Mucosa of rectum (tissue), 2 donors: Measurements from ENCODE around the gene IGFALS.

Source experiments
- H3K27ac ChIP-seq, 2 donors: one replicate each; pipeline ENCODE4 v1.7.0; 2013; ENCODE audit warnings: inconsistent platforms in 2 of 2, low read depth in 2 of 2, low read length in 2 of 2
- H3K27me3 ChIP-seq, 2 donors: one replicate each; pipeline ENCODE4 v1.7.0; 2013; ENCODE audit warnings: low read length in 2 of 2; ENCODE audit not compliant: control insufficient read depth in 2 of 2, insufficient read depth in 2 of 2
- H3K36me3 ChIP-seq, 2 donors: one replicate each; pipeline ENCODE4 v1.7.0; 2013; ENCODE audit warnings: low read length in 2 of 2; ENCODE audit not compliant: control insufficient read depth in 2 of 2, insufficient read depth in 2 of 2
- H3K4me1 ChIP-seq, 2 donors: one replicate each; pipeline ENCODE4 v1.7.0; 2013; ENCODE audit warnings: low read length in 2 of 2, mild to moderate bottlenecking in 1 of 2; ENCODE audit not compliant: control insufficient read depth in 2 of 2, insufficient read depth in 2 of 2
- H3K4me3 ChIP-seq, 2 donors: one replicate each; pipeline ENCODE4 v1.7.0; 2013; ENCODE audit warnings: low read length in 2 of 2
- H3K9ac ChIP-seq, 2 donors: one replicate each; pipeline ENCODE4 v1.7.0; 2013; ENCODE audit warnings: low read length in 2 of 2, low read depth in 1 of 2, mild to moderate bottlenecking in 1 of 2
- H3K9me3 ChIP-seq, 2 donors: one replicate each; pipeline ENCODE4 v1.7.0; 2013; ENCODE audit warnings: low read length in 2 of 2; ENCODE audit not compliant: control insufficient read depth in 2 of 2
- donor health status: healthy.
- donor health status: Normal muscosa, but diverticular disease.

The IGFALS gene

DNA sequence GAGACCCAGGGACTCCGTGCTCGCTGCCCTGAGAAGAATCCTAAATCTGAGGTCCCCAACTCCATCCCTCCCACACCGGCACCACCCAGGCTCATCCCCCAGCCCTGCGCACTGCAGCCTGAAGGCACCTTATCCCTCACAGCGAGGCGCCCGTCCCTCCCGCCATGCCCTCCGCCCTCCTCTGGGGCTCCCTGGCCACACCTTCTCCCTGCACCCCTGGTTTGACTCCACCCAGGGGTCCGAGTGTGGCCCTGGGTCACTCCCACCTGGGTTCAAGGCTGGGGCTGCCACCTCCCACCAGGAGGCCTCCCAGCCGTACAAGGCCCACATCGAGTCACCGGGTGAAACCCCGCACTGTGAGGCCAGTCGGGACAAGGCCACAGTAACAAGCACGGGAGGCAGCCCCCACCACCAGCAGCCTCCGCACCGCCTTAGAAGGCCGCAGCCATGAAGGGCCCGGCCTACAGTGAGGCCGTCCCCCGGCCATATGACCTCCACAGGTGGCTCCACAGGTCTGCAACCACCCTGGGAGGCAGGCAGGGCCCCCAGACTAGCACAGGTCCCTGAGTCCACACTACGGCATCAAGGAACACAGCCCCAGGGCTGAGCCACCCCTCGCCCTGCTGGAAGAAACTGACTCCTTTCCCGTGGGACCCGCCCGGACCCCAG, 24.8 kb upstream of the IGFALS start:
- Histone ChIP-seq H3K4me3 (no peak overlapping the region), H3K9ac (no peak overlapping the region), H3K27me3 (no peaks in the 10 kb centered on the region), H3K27ac (no peak overlapping the region), H3K36me3 (peaks cover 21 to 47% of the 10 kb centered on the region in 2 donors), H3K4me1 (no peaks in the 10 kb centered on the region), H3K9me3 (no peaks in the 10 kb centered on the region)

DNA sequence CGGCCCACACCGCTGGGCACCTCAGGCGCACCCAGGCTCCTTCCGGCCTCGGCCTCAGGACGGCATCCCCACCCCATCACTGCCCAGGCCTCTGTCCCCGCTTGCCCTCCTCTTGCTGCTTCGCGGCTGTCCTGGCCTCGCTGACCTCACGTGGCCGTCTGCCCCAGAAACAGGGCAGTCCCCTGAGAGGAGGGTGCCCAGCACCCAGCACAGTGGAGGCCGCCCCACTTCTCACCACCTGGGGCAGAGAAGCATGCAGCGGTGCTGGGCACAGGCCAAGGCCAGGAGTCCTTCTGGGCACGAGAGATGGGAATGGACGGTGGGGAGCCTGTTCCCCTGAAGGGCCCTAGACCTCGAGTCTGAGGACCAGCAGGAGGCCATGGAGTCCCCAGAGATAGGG, 24.2 kb upstream of the IGFALS start:
- H3K9me3 ChIP-seq, result no peaks in the 10 kb centered on the region
- peaks cover 21 to 47% of the 10 kb centered on the region in 2 donors for H3K36me3 ChIP-seq
- H3K4me1 ChIP-seq, result no peaks in the 10 kb centered on the region
- H3K27ac ChIP-seq, result no peak overlapping the region
- H3K27me3 ChIP-seq, result no peaks in the 10 kb centered on the region
- no peak overlapping the region for H3K4me3 ChIP-seq
- no peak overlapping the region for H3K9ac ChIP-seq

DNA sequence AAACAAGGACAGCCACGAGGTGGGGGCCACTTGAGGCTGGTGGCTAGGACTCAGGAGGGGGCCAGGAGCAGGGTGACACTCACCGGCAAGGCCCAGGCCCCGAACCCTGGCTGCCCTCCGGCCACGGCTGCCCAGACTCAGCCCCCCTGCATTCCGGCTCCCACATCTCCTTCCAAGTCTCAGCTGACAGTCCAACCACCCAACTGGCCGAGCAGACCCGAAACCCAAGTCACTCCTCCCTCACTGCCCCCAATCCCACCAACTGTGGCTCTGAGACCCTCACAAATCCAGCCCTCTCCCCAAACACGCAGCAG, 23.7 kb upstream of the IGFALS start:
- H3K36me3 ChIP-seq, result peaks cover 21 to 42% of the 10 kb centered on the region in 2 donors
- no peaks in the 10 kb centered on the region for H3K4me1 ChIP-seq
- H3K9ac ChIP-seq, result no peak overlapping the region
- H3K9me3 ChIP-seq, result no peaks in the 10 kb centered on the region
- no peak overlapping the region for H3K4me3 ChIP-seq
- no peaks in the 10 kb centered on the region for H3K27me3 ChIP-seq
- H3K27ac ChIP-seq, result no peak overlapping the region

GRCh38 chr16:1816396-1817275, 23.1 kb upstream of the IGFALS start:
- Histone ChIP-seq H3K9ac (no peak overlapping the region), H3K27ac (no peak overlapping the region), H3K36me3 (peaks cover 21 to 38% of the 10 kb centered on the region in 2 donors), H3K9me3 (no peaks in the 10 kb centered on the region), H3K4me3 (no peak overlapping the region), H3K27me3 (no peaks in the 10 kb centered on the region), H3K4me1 (no peaks in the 10 kb centered on the region)

DNA sequence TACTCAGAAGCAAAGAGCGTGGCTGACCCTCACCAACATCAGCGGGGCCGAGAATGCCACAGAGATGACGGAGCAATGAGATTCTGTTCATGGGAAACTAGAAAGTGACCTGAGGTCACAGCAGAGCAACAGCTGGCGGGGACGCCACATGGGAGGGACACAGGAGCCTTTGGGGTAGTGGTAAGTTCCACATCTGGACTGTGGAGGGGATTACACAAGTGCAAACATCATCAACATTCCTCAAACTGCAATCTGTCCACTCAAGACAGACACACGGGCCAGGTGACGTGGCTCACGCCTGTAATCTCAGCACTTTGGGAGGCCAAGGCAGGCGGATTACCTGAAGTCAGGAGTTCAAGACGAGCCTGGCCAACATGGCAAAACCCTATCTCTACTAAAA, 22.0 kb upstream of the IGFALS start:
- Histone ChIP-seq H3K4me1 (no peaks in the 10 kb centered on the region), H3K27me3 (no peaks in the 10 kb centered on the region), H3K36me3 (peaks cover 21 to 32% of the 10 kb centered on the region in 2 donors), H3K27ac (no peak overlapping the region), H3K9ac (no peak overlapping the region), H3K4me3 (no peak overlapping the region), H3K9me3 (no peaks in the 10 kb centered on the region)

DNA sequence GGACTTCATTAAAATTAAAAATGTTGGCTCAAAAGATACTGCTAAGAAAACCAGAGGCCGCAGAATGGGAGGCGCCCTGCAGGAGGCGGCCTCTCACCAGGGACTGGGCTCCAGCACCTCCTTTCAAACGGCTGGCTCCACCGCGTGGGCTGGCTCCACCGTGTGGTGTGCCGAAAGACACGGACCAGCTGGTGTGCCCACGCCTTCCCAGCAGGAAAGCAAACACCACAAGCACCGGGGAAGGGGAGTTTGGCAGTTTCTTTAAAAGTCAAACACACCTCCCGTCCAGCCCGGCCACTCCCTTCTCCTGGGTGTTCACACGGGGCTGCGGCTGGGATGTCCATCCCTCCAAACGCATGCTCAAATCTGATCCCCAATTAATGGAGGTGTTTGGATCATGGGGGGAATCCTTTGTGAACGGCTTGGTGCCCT, 19.2 kb upstream of the IGFALS start:
- no peak overlapping the region for H3K4me3 ChIP-seq
- no peaks in the 10 kb centered on the region for H3K27me3 ChIP-seq
- no peak overlapping the region for H3K27ac ChIP-seq
- peak overlapping the region in 1 of 2 donors; percentile 6 for H3K9ac ChIP-seq
- no peaks in the 10 kb centered on the region for H3K4me1 ChIP-seq
- no peaks in the 10 kb centered on the region for H3K9me3 ChIP-seq
- H3K36me3 ChIP-seq, result peaks cover 27 to 39% of the 10 kb centered on the region in 2 donors

GRCh38 chr16:1810536-1810935, 17.0 kb upstream of the IGFALS start:
- Histone ChIP-seq H3K9me3 (no peaks in the 10 kb centered on the region), H3K4me1 (no peaks in the 10 kb centered on the region), H3K27ac (no peak overlapping the region), H3K36me3 (peaks cover 17 to 29% of the 10 kb centered on the region in 2 donors), H3K4me3 (no peak overlapping the region), H3K9ac (no peak overlapping the region), H3K27me3 (no peaks in the 10 kb centered on the region)

DNA sequence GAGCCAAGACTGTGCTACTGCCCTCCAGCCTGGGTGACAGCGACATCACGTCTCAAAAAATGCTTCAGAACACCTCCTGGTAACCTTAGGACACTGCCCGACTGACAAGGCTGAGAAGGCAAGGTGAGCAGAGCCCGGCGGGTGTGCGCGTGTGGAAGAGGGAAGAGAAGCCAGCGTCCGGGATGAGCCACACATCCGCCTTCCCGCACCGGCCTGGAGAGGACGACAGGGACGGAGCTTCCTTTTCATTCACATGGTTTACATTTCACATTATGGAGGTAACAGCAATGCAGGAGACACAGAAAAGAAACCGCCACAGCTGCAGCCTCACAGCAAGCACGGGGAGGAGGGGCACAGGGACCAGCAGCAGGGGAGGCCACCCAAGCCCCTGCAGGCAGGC, 16.6 kb upstream of the IGFALS start:
- Histone ChIP-seq H3K27me3 (no peaks in the 10 kb centered on the region), H3K27ac (no peak overlapping the region), H3K4me1 (no peaks in the 10 kb centered on the region), H3K4me3 (no peak overlapping the region), H3K9ac (no peak overlapping the region), H3K36me3 (peaks cover 14 to 25% of the 10 kb centered on the region in 2 donors), H3K9me3 (no peaks in the 10 kb centered on the region)

DNA sequence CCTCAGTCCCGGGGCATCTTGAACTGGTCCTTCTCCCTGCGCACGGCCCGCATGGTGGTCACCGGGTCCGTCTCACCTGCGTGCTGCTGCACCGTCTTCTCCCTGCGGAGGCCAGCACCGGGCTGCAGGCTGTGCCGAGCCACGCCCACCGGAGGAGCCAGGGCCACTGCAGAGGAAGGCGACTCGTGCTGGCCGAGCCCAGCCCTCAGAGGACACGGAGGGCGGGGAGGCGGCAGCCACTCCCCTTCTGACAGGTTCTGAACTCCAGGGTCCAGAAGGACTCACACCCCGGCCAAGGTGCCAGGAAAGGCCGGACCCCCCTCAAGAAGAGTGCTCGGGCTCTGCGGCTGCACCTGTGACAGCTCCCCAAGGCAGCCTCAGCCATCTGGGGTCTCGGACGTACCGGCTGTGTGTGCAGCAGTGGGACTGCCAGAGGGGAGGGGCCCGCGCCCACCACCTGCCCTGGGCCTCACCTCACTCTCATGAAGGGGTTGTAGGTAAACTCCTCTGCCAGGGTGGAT, 15.8 kb upstream of the IGFALS start:
- no peaks in the 10 kb centered on the region for H3K9me3 ChIP-seq
- H3K4me3 ChIP-seq, result no peak overlapping the region
- no peaks in the 10 kb centered on the region for H3K27me3 ChIP-seq
- no peak overlapping the region for H3K27ac ChIP-seq
- H3K36me3 ChIP-seq, result peaks cover 14 to 25% of the 10 kb centered on the region in 2 donors
- no peak overlapping the region for H3K9ac ChIP-seq
- no peaks in the 10 kb centered on the region for H3K4me1 ChIP-seq

- H3K27ac ChIP-seq, result no peak overlapping the region
- no peaks in the 10 kb centered on the region for H3K27me3 ChIP-seq
- no peaks in the 10 kb centered on the region for H3K4me1 ChIP-seq
- H3K36me3 ChIP-seq, result peaks cover 14 to 23% of the 10 kb centered on the region in 2 donors
- H3K9me3 ChIP-seq, result no peaks in the 10 kb centered on the region
- no peak overlapping the region for H3K9ac ChIP-seq
- H3K4me3 ChIP-seq, result no peak overlapping the region
Observed at GRCh38 chr16:1808691-1809090, 15.2 kb upstream of the IGFALS start.
